Measurements from ENCODE around the gene NRCAM.

The NRCAM gene

DNA sequence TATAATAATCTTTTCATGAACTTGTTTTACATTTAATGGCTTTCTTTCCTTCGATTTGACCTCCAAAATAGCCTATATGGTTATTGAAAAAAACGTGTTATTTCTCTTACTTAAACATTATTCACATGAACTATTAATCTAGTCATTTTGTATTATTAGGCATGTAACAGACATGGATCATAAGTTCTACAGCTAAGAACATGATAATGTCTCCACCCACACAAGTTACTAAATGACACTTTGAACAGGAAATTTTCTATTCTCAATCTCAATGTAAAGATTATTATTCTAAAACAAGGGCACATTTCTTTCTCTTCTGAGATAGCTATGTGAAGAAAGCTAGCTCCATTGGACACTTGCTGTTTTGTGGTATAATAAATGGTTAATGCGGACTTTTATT is 336.0 kb downstream of the NRCAM start:
- no peak for TF ChIP-seq GATA3 (IDR thresholded peaks at IDR 0.05; ENCODE audit: low read depth, low read length)
- no peak for TF ChIP-seq GATA2 (IDR thresholded peaks at IDR 0.05; ENCODE audit: low read depth, low read length)

DNA sequence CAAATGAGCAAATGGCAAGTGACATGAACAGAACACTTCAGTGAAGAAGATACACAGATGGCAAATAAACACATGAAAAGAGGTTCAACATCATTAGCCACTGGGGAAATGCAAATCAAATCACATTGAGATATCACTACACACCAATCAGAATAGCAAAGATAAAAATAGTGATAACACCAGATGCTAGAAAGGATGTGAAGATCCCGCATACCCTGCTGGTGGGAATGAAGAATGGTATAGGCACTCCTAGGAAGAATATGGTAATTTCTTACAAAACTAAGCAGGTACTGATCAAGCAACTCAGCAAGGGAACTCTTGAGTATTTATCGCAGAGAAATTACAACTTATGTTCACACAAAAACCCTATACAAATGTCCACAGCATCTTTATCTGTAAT is 337.3 kb downstream of the NRCAM start:
- TF ChIP-seq GATA2 (IDR thresholded peaks at IDR 0.05; ENCODE audit: low read depth, low read length) (no peak), GATA3 (IDR thresholded peaks at IDR 0.05; ENCODE audit: low read depth, low read length) (peak; percentile 61)

- TF ChIP-seq GATA2 (IDR thresholded peaks at IDR 0.05; ENCODE audit: low read depth, low read length) (no peak), GATA3 (IDR thresholded peaks at IDR 0.05; ENCODE audit: low read depth, low read length) (no peak)
Observed at GRCh38 chr7:108114117-108114841, 342.0 kb downstream of the NRCAM start.

DNA sequence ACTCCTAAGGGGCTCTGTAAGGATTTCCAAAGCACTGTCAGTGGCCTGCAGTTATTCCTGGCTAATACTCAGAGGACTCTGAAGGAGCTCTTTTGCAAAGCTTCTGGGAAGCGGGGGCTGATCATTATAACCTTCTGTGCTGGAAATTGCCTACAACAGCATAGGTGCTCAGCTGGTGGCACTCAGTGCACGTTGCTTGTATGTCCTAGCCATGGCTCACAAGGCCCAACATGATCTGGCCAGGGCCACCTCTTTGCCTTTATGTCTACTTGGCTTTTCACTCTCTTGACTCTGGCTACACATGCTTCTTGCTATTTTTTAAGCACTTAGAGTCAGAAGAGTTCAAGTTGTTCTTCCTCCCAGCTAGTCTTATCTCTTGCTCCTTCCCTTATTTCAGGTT is 343.6 kb downstream of the NRCAM start:
- TF ChIP-seq GATA3 (IDR thresholded peaks at IDR 0.05; ENCODE audit: low read depth, low read length) = no peak
- no peak for TF ChIP-seq GATA2 (IDR thresholded peaks at IDR 0.05; ENCODE audit: low read depth, low read length)

- TF ChIP-seq GATA3 (IDR thresholded peaks at IDR 0.05; ENCODE audit: low read depth, low read length) (no peak), GATA2 (IDR thresholded peaks at IDR 0.05; ENCODE audit: low read depth, low read length) (peak; percentile 62)
Observed at GRCh38 chr7:108109221-108109908, 346.9 kb downstream of the NRCAM start.

- no peak for TF ChIP-seq GATA2 (IDR thresholded peaks at IDR 0.05; ENCODE audit: low read depth, low read length)
- no peak for TF ChIP-seq GATA3 (IDR thresholded peaks at IDR 0.05; ENCODE audit: low read depth, low read length)
Observed at GRCh38 chr7:108108131-108108530, 348.1 kb downstream of the NRCAM start.

DNA sequence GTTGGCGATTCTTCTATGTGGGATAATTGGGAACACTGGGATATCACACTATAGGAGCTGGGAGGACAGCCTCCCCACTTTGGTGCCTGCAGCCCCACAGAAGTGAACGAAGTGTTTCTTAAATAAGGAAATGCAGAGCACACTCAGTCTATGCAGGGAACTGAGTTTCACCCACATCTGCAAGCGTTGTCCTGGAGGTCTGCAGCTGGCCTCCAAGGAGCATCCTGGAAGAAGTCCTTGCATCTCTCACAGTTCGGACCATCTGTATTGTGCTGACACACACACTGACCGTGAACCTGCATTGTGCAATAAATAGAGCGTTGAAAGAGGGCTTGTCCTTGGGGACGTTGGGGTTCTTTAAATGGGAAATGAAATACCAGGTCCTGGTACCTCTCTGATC is 351.9 kb downstream of the NRCAM start:
- TF ChIP-seq GATA3 (IDR thresholded peaks at IDR 0.05; ENCODE audit: low read depth, low read length) (no peak), GATA2 (IDR thresholded peaks at IDR 0.05; ENCODE audit: low read depth, low read length) (no peak)

DNA sequence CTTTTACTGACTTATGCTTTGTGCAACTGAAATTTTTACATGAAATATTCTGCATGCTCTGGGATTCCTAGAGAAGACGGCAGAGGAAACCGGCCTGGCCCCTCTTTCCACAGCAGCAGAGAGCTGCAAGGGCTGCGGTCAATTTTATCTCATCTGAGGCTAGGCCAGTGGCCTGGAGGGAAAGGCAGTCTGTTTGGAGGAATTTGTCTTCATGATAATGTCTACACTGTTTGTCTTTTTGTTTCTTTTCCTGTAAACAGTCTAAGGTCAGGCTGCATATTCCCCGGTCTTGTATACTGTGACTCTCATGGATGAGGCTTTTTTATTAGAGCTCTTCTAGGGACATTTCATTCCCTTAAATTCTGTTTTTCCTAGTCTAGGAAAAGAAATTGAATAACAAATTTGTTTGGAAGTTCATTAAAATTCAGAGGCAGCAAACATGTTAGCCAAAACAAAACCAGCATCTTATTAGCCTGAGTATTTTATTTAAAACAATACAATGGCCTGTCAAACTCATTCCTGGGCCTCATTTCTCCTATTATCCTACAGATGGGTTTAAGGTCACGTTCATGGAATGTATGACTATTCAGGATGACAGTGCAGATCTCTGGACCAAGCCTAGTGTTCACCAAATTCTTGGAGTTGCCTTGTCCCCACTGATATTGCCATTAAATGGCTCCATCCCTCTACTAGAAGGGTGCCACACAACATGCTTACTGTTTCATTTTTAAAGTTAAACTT is 352.5 kb downstream of the NRCAM start:
- no peak for TF ChIP-seq GATA3 (IDR thresholded peaks at IDR 0.05; ENCODE audit: low read depth, low read length)
- TF ChIP-seq GATA2 (IDR thresholded peaks at IDR 0.05; ENCODE audit: low read depth, low read length) = no peak

DNA sequence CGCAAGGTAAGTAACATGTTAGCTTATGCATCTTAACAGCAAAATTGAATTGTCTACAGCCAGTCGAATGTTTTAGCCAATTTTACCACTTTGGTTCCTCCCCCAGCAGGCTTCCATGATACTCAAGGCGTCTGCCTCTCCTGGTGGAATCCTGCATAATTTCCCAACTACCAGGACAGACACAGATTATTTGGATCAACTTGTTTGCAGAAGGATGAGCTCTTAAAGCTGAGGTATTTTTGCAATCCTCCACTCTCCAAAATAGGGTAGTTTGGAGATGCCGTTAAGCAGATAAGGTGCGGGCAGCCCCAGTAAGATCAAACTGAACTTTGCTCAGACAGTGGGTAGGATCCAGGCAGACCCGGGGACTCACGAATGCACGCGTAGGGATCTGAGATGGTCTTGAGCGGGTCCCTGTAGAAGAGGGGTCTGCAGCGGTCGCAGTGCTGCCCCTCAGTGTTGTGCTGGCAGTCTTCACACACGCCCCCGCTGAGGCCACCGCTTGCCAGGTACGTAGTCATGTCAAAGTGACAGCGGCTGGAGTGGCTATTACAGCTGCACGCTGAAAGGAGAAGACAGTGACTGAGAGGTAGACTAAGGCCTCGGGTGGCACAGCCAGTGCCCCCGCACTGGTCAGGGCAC is 353.4 kb downstream of the NRCAM start:
- TF ChIP-seq GATA3 (IDR thresholded peaks at IDR 0.05; ENCODE audit: low read depth, low read length) (no peak), GATA2 (IDR thresholded peaks at IDR 0.05; ENCODE audit: low read depth, low read length) (no peak)

GRCh38 chr7:108101759-108102158 is 354.5 kb downstream of the NRCAM start:
- TF ChIP-seq GATA3 (IDR thresholded peaks at IDR 0.05; ENCODE audit: low read depth, low read length) (no peak), GATA2 (IDR thresholded peaks at IDR 0.05; ENCODE audit: low read depth, low read length) (no peak)

- TF ChIP-seq GATA3 (IDR thresholded peaks at IDR 0.05; ENCODE audit: low read depth, low read length) (no peak), GATA2 (IDR thresholded peaks at IDR 0.05; ENCODE audit: low read depth, low read length) (no peak)
Observed at GRCh38 chr7:108099713-108100112, 356.5 kb downstream of the NRCAM start.

DNA sequence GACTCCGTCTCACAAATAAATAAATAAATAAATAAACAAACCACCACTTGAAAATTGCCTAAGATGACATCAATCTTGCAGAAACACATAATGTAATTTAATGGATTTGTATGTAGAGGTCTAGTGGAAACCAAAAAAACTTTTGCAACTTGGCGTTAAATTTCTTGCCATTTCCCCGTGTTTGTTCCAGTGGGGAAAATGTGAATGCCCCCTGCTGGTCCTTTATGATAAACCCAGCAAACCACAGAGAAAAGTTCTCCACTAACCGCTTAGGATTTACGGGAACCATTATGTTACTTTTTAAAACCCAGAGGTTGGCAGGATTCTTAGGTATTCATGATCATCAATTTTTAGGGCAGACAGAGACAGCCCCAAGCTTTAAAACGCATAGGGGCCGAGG is 358.5 kb downstream of the NRCAM start:
- TF ChIP-seq GATA3 (IDR thresholded peaks at IDR 0.05; ENCODE audit: low read depth, low read length) (no peak), GATA2 (IDR thresholded peaks at IDR 0.05; ENCODE audit: low read depth, low read length) (no peak)
